AG08396 (cell line): ENCODE measurements around the gene PPP2R3B.
"Not testable (repeated sequence)": the region's sequence is repeated elsewhere in the genome, so short reads cannot be mapped to it uniquely, and the experiment has no call there.

Source experiments
- DNase-seq: peaks from one replicate; pipeline ENCODE4 v3.0.0; 2012; ENCODE audit warnings: low spot score, mixed read lengths

PPP2R3B gene

GRCh38 chrX:338836-339400, 47.8 kb downstream of the PPP2R3B start:
- DNase-seq, result no peak

GRCh38 chrX:338281-338835, 48.3 kb downstream of the PPP2R3B start:
- no peak for DNase-seq

- DNase-seq, result no peak
Observed at GRCh38 chrX:337331-337831, 49.3 kb downstream of the PPP2R3B start.

GRCh38 chrX:336227-336626, 50.5 kb downstream of the PPP2R3B start:
- no peak for DNase-seq

GRCh38 chrX:335758-336155, 51.0 kb downstream of the PPP2R3B start:
- no peak for DNase-seq

- no peak for DNase-seq
Observed at GRCh38 chrX:334971-335757, 51.5 kb downstream of the PPP2R3B start.

- DNase-seq, result no peak
Observed at GRCh38 chrX:334331-334891, 52.3 kb downstream of the PPP2R3B start.

- DNase-seq, result no peak
Observed at GRCh38 chrX:333611-334311, 52.9 kb downstream of the PPP2R3B start.

- no peak for DNase-seq
Observed at GRCh38 chrX:332916-333610, 53.6 kb downstream of the PPP2R3B start.

- no peak for DNase-seq
Observed at GRCh38 chrX:332496-332860, 54.2 kb downstream of the PPP2R3B start.

GRCh38 chrX:331825-332495, 54.7 kb downstream of the PPP2R3B start:
- DNase-seq, result no peak

- peak; percentile 71 for DNase-seq
Observed at GRCh38 chrX:331151-331824, 55.4 kb downstream of the PPP2R3B start.

- DNase-seq, result no peak
Observed at GRCh38 chrX:330726-331150, 56.0 kb downstream of the PPP2R3B start.

- DNase-seq, result not testable (repeated sequence)
Observed at GRCh38 chrX:330141-330725, 56.5 kb downstream of the PPP2R3B start.

- no peak for DNase-seq
Observed at GRCh38 chrX:329291-329910, 57.3 kb downstream of the PPP2R3B start.

GRCh38 chrX:327660-328126, 59.0 kb downstream of the PPP2R3B start:
- DNase-seq, result no peak

- not testable (repeated sequence) for DNase-seq
Observed at GRCh38 chrX:324664-325063, 62.0 kb downstream of the PPP2R3B start.

GRCh38 chrX:323721-324628, 62.7 kb downstream of the PPP2R3B start:
- no peak for DNase-seq
